Fibroblast of lung (primary cell): Measurements from ENCODE around the gene TGFBR3L.

ENCODE experiments used
- EZH2 ChIP-seq: IDR thresholded peaks from 2 replicates; pipeline ENCODE4 v1.5.1; 2012; ENCODE audit warnings: low read length, control low read depth, mild to moderate bottlenecking; ENCODE audit errors: missing control alignments
- TF ChIP-seq, protein P1 (sequence below), 2 donors: IDR thresholded peaks in 1 of 2; conservative IDR thresholded peaks in 1 of 2; 1 replicate in 1 of 2; 2 replicates in 1 of 2; pipeline ENCODE4 v1.5.1; 2011 to 2012; ENCODE audit warnings: low read length in 2 of 2, control low read depth in 1 of 2, inconsistent platforms in 1 of 2, low read depth in 1 of 2, mild to moderate bottlenecking in 1 of 2

DNA sequence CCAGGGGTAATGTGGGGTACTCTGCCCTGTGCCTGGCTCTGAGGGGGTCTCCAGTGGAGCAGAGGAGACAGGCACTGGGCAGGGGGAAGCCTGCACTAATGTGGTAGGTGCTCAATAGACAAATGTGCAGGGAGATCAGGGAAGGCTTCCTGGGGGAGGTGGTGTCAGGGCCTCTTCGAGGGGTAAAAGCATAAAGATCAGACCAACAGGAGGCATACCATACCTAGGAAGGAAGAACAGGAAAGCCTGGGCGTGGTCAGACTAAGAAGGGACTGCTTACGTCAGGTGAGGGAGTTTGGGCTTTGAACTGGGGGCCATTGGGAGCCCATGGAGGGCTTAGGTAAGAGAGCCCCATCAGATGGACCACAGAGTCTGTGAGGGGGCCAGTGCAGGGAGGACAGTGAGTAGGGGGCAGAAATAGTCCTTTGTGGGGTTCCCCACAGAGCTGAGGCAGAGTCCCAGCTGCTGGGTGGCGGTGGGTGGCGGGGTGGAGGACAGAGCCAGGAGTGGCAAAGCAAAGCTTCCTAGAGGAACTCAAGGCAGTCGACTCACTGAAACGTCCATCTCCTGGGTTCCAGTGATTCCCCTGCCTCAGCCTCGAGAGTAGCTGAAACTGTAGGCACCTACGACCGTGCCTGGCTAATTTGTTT lies 49.2 kb upstream of the TGFBR3L start:
- TF ChIP-seq, protein P1, sequence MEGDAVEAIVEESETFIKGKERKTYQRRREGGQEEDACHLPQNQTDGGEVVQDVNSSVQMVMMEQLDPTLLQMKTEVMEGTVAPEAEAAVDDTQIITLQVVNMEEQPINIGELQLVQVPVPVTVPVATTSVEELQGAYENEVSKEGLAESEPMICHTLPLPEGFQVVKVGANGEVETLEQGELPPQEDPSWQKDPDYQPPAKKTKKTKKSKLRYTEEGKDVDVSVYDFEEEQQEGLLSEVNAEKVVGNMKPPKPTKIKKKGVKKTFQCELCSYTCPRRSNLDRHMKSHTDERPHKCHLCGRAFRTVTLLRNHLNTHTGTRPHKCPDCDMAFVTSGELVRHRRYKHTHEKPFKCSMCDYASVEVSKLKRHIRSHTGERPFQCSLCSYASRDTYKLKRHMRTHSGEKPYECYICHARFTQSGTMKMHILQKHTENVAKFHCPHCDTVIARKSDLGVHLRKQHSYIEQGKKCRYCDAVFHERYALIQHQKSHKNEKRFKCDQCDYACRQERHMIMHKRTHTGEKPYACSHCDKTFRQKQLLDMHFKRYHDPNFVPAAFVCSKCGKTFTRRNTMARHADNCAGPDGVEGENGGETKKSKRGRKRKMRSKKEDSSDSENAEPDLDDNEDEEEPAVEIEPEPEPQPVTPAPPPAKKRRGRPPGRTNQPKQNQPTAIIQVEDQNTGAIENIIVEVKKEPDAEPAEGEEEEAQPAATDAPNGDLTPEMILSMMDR (conservative IDR thresholded peaks at IDR 0.05 in 1 of 2, IDR thresholded peaks at IDR 0.05 in 1 of 2; ENCODE audit: low read depth in 1 of 2, low read length in 2 of 2) = no peak
- no peak for TF ChIP-seq EZH2
